Vagina (tissue), 2 donors: Measurements from ENCODE around the gene KRTAP2-1.

Source experiments
- CTCF ChIP-seq, 3 experiments: fragments of 450-650 bp in 2 of 3; fragments of 200-600 bp in 1 of 3; sonication (generic) in 1 of 3; IDR thresholded peaks; one replicate each; pipeline ENCODE4 v1.5.1; 2017 to 2019; ENCODE audit warnings: antibody characterized with exemption in 3 of 3, mild to moderate bottlenecking in 2 of 3, moderate library complexity in 2 of 3
- POLR2A ChIP-seq, 2 donors: fragments of 450-650 bp; IDR thresholded peaks; one replicate each; pipeline ENCODE4 v1.6.1; 2017; ENCODE audit warnings: antibody characterized with exemption in 2 of 2, mild to moderate bottlenecking in 2 of 2, moderate library complexity in 2 of 2
- POLR2AphosphoS5 ChIP-seq, 2 donors: sonication (generic); formaldehyde crosslinking; IDR thresholded peaks; one replicate each; pipeline ENCODE4 v1.9.0; 2017; ENCODE audit warnings: antibody characterized with exemption in 2 of 2, mild to moderate bottlenecking in 2 of 2, low read depth in 1 of 2; ENCODE audit not compliant: insufficient read depth in 1 of 2

DNA sequence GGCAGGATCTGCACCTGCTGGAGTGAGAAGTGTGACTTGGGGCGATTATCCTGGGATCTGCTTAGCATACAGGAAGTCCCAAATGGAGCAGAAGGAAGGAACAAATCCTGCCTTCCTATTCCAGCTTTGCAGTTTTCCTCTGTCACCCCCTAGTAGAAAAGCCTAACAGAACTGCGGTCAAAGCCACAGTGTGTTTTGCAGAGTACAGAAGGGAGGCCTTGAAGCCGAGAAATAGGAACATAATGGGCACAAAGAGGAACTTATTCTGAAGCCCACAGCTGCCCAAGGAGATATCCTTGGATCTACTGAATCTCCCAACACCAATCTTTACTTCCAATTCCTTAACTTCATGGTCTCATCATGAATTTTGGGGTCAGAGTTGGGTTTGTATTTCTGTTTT is 28.6 kb downstream of the KRTAP2-1 start:
- no peak for TF ChIP-seq POLR2A (IDR thresholded peaks at IDR 0.05)
- no peak for TF ChIP-seq CTCF (IDR thresholded peaks at IDR 0.05)
- TF ChIP-seq POLR2AphosphoS5 (IDR thresholded peaks at IDR 0.05; ENCODE audit: insufficient read depth in 1 of 2, low read depth in 1 of 2) = no peak
